ENCODE data around the gene MYEOV. TPM values are rescaled to one million over a fixed set of nuclear protein-coding genes. Genes with fewer than 3 reads are reported as not detected.

The MYEOV gene
- total and polyA plus RNA-seq, 2 experiments from 2014 or later: 0.14 TPM; not detected in 1

- no peak for TF ChIP-seq JUNB (IDR thresholded peaks at IDR 0.05; ENCODE audit: unreplicated experiment)
- no peak for TF ChIP-seq EZH2 (IDR thresholded peaks at IDR 0.05; ENCODE audit: low read depth, unreplicated experiment)
- no peak for TF ChIP-seq ZNF331 (CRISPR knock-in tag; IDR thresholded peaks at IDR 0.05; ENCODE audit: low read depth)
- no peak for TF ChIP-seq ZNF114 (CRISPR knock-in tag; IDR thresholded peaks at IDR 0.05)
- TF ChIP-seq, protein P1, sequence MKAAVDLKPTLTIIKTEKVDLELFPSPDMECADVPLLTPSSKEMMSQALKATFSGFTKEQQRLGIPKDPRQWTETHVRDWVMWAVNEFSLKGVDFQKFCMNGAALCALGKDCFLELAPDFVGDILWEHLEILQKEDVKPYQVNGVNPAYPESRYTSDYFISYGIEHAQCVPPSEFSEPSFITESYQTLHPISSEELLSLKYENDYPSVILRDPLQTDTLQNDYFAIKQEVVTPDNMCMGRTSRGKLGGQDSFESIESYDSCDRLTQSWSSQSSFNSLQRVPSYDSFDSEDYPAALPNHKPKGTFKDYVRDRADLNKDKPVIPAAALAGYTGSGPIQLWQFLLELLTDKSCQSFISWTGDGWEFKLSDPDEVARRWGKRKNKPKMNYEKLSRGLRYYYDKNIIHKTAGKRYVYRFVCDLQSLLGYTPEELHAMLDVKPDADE (IDR thresholded peaks at IDR 0.05): no peak
- no peak for TF ChIP-seq STAT1 (IDR thresholded peaks at IDR 0.05; ENCODE audit: unreplicated experiment)
- no peak for TF ChIP-seq POLR2AphosphoS5 (IDR thresholded peaks at IDR 0.05; ENCODE audit: low read depth)
- no peak for TF ChIP-seq NANOG (IDR thresholded peaks at IDR 0.05; ENCODE audit: borderline replicate concordance)
- no peak for TF ChIP-seq CREB1 (CRISPR knock-in tag; IDR thresholded peaks at IDR 0.05; ENCODE audit: low read depth)
- TF ChIP-seq EZH2phosphoT487 (IDR thresholded peaks at IDR 0.05; ENCODE audit: unreplicated experiment): no peak
- TF ChIP-seq REST (IDR thresholded peaks at IDR 0.05; ENCODE audit: unreplicated experiment): no peak
- no peak for TF ChIP-seq ZNF462 (CRISPR knock-in tag; IDR thresholded peaks at IDR 0.05)
- TF ChIP-seq, protein P2, sequence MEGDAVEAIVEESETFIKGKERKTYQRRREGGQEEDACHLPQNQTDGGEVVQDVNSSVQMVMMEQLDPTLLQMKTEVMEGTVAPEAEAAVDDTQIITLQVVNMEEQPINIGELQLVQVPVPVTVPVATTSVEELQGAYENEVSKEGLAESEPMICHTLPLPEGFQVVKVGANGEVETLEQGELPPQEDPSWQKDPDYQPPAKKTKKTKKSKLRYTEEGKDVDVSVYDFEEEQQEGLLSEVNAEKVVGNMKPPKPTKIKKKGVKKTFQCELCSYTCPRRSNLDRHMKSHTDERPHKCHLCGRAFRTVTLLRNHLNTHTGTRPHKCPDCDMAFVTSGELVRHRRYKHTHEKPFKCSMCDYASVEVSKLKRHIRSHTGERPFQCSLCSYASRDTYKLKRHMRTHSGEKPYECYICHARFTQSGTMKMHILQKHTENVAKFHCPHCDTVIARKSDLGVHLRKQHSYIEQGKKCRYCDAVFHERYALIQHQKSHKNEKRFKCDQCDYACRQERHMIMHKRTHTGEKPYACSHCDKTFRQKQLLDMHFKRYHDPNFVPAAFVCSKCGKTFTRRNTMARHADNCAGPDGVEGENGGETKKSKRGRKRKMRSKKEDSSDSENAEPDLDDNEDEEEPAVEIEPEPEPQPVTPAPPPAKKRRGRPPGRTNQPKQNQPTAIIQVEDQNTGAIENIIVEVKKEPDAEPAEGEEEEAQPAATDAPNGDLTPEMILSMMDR (conservative IDR thresholded peaks at IDR 0.05; ENCODE audit: low read depth in 2 of 2): no peak
- H4K20me1 ChIP-seq (replicated peaks; ENCODE audit: insufficient read depth): no peaks in the 10 kb centered on the region
- Mint-ChIP-seq H3K4me1 (peaks cover 8% of the 10 kb centered on the region), H3K36me3 (ENCODE audit: low read depth) (no peaks in the 10 kb centered on the region), H3K4me3 (no peak overlapping the region), H3K27me3 (ENCODE audit: insufficient read depth, low read depth, poor library complexity) (peaks cover 9% of the 10 kb centered on the region), H3K27ac (no peak overlapping the region), H3K9me3 (no peaks in the 10 kb centered on the region)
- no peaks in the 10 kb centered on the region for H3K36me3 ChIP-seq (ENCODE audit: insufficient read depth)
- H3F3A ChIP-seq (replicated peaks; ENCODE audit: low read depth): no peaks in the 10 kb centered on the region
- peaks cover 3% of the 10 kb centered on the region; the same call in 1 of the 2 replicates for H3K4me1 ChIP-seq (ENCODE audit: insufficient read depth)
- no peak overlapping the region for H3K4me3 ChIP-seq
- DNase-seq (ENCODE audit: low spot score): no peak
- H3K79me2 ChIP-seq (replicated peaks; ENCODE audit: insufficient read depth): no peaks in the 10 kb centered on the region
- no peaks in the 10 kb centered on the region for H3K27me3 ChIP-seq (ENCODE audit: insufficient read depth)
- no peak overlapping the region for H3K4me2 ChIP-seq
- no peak for ATAC-seq
- H2AFZ ChIP-seq: no peak overlapping the region
- H3K27ac ChIP-seq (ENCODE audit: low read depth): no peak overlapping the region
- no peaks in the 10 kb centered on the region for H3K9me2 ChIP-seq (ENCODE audit: insufficient read depth)
These were observed 35.6 kb downstream of the MYEOV start for GRCh38 chr11:69329581-69329980.
